GM11168 (cell line): Measurements from ENCODE around the gene XIRP2.

ENCODE experiments used
- in situ Hi-C: fragments of 300-500 bp; cut with MboI; formaldehyde crosslinking; loops from one replicate; pipeline ENCODE4 v1.12.0; 2022; ENCODE audit warnings: low sequenced_read_pairs; ENCODE audit not compliant: unreplicated experiment

Gene XIRP2

DNA sequence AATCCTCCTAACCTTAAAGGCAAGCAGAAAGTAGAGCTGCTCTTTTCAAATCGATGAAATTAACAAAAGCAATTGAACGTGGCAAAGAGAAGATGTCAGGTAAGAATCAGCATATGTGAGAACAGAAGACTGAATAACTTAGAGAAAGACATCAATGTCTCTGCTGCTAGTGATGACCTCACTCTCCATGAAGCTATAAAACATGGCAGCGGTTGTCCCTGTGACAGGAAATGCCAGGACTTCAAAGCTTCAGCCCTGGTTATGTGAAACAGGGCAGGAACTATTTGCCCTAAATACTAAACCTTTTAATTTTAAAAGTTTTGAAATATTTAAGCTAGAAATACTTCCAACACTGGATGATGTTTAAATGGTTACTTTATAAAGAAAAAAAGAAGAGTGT lies 383.7 kb downstream of the XIRP2 start:
- in situ Hi-C loops: no loop called here

DNA sequence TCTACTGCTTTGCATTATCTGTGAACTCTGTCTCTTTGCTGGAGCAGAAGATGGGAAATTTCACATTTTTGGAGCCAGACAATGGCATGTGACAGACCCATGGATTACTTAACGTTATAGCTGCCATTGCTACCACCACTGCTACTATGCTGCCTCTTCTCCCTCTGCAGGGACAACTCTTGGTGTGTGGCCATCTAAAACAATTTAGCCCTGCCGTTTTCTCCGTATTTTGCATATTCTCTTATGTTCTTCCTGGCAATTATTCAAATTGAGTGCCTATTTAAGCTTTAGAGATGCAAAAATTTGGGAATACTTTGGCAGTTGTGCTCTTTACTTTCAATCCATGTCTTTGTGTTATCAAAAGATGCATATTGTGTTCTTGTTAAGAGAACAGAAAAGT lies 386.8 kb downstream of the XIRP2 start:
- in situ Hi-C loops: no loop called here

DNA sequence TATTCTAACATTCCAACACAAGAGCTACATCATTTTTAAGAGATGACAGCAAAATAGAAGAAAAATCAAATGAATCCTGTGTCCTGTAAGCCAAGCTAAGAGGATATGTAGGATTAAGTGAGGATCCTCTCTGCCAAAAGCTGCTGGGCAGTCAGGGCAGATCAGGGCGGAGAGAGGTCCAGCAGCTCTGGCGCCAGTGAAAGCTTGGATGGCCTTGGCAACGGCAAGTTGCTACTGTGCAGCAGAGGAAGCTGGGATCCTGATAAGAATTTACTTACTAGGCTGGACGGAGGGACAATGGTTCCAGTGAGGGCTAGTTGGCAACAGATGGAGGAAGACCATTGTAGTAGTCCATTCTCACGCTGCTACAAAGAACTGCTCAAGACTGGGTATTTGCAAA lies 391.5 kb downstream of the XIRP2 start:
- in situ Hi-C loops: no loop called here

DNA sequence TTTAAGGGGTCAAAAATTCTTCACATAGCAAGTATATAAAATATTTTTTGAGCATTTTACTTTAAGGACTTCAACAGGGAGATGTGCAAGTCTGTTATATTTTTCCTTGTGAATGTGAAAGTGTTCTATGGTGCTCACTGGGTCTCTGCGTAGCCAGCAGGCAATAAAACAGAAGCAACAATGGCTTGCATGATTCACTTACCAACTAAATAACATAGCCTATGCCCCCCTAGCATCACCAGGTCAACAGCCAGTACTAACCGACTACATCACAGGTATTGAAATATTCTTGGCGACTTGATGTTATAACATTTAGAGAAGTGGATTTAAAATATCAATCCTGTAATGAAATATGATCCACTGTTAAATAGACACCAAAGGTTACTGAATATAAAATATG lies 398.9 kb downstream of the XIRP2 start:
- in situ Hi-C loops: no loop called here

DNA sequence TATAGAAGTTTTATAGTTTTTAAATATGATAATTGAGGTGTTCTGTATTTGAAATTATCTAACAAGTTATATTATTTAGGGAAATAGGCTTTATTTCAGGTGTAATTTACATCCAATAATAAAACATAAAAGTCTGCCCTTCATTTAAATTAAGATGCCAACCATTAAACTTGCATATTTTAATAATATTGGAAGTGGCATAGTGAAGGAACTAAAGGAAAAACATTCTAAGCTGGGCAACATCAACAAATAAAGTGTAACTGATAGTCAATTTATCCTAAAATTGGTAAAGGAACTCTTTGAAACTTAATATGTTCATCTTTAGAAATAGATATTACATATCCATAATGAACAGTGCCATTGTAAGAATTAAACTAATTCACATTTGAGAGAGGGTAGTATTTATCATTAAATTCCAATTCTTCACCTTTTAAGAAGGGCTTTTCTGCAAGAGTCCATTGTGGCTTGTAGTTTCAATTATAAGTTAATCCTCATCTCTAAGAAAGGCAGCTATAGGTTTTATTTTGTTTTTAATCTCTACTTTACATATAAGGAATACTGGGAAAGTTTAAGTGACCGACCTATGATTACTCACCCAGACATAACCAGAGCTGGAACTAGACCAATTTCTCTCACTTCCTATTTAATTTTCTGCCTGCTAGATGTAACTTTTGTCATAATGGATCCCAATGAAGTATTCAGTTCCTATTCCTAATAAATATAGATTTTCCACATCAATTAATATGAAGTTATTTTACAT lies 401.6 kb downstream of the XIRP2 start:
- in situ Hi-C loops: no loop called here

DNA sequence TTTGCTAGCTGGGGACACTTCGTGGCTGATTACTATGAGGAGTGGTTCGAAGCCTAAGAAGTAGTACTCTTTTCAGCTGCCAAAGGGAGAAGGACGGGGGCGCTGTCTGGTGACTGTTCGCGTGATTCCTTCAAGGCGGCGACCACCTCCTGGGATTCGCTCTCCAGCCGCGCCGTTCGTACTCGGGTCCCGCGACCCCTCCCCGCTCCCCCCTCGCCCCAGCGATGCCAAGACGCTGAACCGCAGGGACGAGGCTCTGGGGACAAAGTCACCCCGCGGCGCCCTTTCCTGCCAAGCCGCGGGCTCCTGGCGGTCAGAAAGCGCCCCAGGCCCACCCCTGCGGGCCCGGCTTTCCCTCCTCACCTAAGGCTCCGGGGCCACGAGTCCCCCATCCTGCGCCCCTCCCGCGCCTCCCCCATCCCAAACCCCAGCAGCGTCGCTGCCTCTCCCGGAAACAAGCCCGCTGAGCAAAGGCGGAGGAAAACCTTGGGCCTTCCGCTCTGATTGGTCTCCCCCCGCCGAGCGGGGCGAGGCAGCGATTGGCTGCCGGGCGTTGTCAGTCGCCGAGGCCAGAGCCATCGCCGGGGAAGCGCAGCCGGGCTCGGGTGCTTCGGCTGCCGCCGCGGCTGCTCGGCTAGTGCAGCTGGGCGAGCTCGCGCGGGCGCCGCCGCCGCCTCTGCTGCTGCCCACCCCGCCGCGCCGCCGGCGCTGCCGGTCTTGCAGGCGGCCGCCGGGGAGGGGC lies 404.3 kb downstream of the XIRP2 start, which contains the start of gene B3GALT1:
Gene B3GALT1 (plus strand): TSS at position 572 of the 742 bp plus-strand sequence.
- in situ Hi-C loops: no loop called here

DNA sequence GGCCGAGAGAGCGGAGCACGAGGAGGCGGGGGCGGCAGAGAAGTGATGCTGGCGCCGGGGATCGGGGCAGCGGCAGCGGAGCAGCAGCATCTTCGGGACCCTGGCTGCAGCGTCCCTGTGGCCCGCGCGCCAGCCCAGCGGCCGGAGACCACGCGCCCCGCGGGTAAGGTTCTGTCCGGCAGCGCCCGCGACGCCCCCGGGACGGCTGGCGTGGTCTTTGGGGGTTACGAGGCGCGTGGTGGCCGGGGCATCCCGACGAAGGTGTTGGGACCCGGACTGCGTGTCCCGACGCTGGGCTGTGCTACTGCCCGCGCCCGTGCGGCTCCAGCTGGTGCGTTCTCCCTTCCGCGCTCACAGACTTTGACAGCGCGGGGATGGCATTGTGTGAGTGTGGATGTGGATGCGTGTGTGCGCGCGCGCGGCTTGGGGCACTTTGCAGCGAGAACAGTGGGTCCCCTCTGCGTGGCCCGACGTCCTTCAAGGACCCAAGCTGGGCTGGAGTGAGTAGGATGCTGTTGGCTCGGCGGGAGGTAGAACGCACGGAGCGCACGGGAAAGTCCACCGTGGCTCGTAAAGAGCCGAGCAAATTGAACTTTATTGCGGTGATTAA lies 405.0 kb downstream of the XIRP2 start:
- in situ Hi-C loops: no loop called here

DNA sequence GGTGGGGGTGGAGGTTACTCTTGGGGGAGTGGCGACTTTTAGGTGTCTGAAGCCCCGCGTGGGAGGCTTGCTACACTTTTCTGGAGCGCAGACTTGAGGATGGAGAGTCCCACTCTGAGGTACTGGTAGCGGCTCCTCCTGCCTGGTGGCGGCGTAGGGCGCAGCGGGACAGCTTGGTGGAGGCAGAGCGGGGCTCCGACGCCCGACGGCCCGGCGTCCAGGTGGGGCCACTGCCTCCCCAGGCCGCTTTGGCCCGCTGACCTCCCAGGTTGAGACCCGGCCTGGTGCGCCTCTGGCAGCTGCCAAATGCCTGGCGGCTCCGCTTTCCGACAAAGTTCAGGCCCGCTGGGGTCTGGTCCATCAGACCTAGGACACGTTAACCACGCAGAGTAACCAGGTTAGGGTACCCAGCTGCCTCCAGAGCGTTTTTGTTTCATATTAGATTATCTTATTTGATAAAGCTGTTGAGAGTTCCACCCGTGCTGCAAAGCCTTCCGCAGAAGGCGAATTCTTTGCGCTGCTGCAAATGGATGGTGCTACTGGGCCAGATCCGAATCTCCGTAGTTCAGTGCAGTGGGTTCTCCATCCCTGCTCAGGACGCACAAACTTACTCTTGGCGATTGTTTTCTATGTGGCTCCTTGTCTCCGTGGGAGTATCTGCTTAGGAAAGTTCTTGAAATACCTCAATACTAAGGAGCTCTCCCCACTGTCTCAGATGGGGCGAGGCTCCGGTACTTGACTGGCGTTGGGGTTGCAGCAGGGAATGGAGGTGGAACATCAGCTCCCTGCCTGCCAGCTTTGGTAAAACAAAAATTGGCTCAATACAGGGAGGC lies 405.9 kb downstream of the XIRP2 start:
- in situ Hi-C loops: no loop called here

DNA sequence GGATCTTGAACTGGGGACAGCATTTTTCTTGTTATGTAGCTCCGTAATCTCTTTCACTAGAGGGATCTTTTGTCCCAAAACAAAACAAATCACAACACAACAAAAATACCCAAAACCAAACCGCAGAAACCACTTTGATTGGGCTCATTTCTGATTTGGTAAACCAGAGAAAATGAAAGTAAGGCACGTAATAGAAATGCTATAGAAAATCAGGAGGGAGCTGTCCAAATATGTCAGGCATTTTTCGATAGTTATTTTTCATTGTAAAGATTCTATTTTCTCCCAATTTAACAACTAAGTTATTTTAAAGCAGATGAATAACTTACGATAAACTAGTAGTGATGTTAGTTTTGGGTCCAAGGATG lies 406.5 kb downstream of the XIRP2 start:
- in situ Hi-C loops: no loop called here

DNA sequence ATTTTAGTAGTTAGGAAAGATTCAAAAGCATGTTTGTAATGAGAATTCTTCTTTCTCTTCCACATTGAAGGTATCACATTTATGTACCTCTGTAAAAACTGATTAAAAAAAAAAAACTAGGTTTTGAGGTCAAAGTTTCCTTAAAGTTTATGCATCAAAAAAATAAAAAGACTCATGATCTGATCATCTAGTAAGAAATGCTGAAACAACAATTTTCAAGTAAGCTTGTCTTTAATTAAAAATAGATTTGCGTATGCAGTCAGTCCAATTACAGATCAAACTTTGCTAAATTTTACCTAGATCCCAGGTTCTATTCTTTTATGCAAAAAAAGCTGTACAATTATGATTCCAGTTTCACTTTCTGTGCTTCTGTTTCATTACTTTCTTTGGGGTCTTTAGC lies 409.0 kb downstream of the XIRP2 start:
- in situ Hi-C loops: no loop called here

DNA sequence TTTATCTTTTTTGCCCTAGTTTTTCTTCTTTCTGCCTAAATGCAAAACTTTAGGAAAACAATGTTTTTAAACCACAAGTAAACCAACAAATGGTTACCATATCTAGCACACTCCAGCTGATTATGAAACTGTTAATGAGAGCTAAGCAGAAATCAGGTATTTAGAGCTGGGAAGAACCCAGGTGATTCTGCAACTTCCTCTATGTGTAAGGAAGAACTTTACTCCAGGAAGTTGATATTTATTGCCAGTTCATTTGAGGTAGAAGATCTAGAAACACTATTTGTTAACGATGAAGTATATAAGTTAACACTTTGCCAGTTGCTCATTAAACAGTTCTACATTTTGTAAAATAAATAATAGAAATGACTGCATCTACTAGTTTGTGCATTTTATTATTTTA lies 409.7 kb downstream of the XIRP2 start:
- in situ Hi-C loops: no loop called here
